Measurements from ENCODE around the gene ATG7.

Gene ATG7

DNA sequence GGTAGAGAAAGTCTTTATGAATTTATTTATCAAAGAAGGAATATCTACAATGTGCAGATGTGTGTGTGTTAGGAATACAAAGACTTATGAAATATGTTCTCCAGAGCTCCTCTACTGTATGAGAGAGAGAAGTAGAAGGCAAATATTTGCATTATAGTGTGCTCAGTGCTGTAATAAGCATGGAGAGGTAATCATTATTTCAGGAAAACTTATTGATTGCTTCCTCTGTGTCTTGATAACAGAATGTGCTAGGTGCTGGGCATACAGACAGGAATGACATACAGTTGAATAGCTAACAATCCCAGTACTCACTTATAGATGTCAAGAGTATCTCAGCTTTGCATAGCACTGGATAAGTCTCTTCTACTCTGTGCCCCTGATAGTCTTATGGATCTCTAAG is 30.2 kb downstream of the ATG7 start:
- no peak overlapping the region for H3K4me3 ChIP-seq (replicated peaks in 1 of 2; ENCODE audit: low read depth in 2 of 2, low read length in 2 of 2)
- TF ChIP-seq, protein P1, sequence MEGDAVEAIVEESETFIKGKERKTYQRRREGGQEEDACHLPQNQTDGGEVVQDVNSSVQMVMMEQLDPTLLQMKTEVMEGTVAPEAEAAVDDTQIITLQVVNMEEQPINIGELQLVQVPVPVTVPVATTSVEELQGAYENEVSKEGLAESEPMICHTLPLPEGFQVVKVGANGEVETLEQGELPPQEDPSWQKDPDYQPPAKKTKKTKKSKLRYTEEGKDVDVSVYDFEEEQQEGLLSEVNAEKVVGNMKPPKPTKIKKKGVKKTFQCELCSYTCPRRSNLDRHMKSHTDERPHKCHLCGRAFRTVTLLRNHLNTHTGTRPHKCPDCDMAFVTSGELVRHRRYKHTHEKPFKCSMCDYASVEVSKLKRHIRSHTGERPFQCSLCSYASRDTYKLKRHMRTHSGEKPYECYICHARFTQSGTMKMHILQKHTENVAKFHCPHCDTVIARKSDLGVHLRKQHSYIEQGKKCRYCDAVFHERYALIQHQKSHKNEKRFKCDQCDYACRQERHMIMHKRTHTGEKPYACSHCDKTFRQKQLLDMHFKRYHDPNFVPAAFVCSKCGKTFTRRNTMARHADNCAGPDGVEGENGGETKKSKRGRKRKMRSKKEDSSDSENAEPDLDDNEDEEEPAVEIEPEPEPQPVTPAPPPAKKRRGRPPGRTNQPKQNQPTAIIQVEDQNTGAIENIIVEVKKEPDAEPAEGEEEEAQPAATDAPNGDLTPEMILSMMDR (IDR thresholded peaks at IDR 0.05; ENCODE audit: low read depth, low read length) = no peak

DNA sequence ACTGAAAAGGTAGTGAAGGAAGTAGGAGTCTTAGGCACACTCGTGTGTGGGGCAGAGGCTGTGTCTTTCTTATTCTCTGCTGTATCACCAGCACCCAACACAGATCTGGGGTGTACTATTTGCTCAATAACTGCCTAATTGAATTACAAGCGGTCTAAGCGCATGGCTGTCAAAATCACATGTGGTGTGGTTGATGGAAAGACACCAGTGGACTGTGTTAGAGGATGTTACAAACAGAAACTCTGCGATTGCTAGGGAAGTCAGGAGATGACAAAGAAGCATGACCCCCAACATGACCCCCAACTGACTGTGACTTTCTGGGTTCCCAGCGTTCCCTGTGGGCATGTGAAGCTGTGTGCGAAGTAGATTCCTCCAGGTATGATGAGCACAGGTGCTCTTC is 32.0 kb downstream of the ATG7 start:
- no peak for DNase-seq (ENCODE audit: low read depth in 2 of 2)
- TF ChIP-seq, protein P1 (IDR thresholded peaks at IDR 0.05; ENCODE audit: low read depth, low read length) = no peak
- H3K4me3 ChIP-seq (replicated peaks in 1 of 2; ENCODE audit: low read depth in 2 of 2, low read length in 2 of 2) = no peak overlapping the region

More for the DNA sequence above, 30.2 kb downstream of the ATG7 start:
- no peak for DNase-seq (ENCODE audit: low read depth in 2 of 2)

DNA sequence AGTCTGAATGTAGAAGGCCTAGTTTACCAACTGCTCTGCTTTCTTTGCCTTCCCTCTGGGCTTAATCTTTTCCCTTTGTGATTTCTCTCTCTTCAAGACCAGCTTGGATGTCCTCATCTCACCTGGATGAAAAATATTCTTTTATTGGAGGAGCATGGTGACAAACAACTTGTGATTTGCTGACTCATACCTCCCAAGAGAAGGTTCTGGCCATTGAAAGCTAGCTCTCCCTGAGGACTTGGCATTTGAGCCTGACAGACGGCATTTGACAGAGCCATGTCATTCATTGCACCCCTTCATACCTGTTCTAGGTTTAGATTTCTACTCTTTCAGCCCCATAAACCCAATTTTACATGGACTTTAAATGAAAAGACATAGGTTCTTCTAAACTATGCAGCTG is 33.3 kb downstream of the ATG7 start:
- no peak overlapping the region for H3K4me3 ChIP-seq (replicated peaks in 1 of 2; ENCODE audit: low read depth in 2 of 2, low read length in 2 of 2)
- DNase-seq (ENCODE audit: low read depth in 2 of 2) = peak in 1 of 2 donors; percentile 44
- TF ChIP-seq, protein P1 (IDR thresholded peaks at IDR 0.05; ENCODE audit: low read depth, low read length) = no peak

DNA sequence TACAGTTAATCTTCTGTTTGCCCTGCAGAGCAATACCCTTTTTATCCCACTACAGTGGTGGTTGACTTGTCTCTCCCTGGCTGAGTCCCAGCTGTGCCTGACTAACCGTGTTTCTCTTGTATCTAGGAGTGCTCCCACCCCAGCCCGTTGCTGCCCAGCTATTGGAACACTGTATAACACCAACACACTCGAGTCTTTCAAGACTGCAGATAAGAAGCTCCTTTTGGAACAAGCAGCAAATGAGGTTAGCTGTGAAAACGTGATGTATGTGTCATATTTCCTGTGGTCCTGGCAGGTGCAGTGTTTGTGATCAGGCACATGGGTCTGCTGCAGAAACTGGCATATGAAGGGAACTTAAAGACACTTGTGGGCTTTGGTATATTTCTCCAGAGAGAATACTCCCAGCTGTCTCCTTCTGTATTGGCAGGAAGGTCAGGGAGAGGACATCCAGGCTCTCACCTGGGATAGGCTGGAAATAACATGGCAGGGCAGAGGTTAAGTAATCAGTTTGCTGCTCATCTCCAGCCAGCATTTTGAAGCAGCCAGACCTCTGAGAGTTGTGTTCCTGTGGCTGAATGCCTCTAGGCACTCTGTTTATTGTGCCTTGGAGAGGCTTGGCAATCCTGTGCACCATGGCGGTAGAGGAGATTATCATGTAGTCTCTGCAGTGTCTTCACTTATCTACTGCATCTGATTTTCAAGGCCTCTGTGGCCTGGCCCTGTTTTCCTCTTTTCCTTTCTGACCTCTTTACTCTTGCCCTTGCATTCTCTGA is 34.8 kb downstream of the ATG7 start:
- DNase-seq (ENCODE audit: low read depth in 2 of 2) = peak; percentile 29 to 61
- no peak overlapping the region for H3K4me3 ChIP-seq (replicated peaks in 1 of 2; ENCODE audit: low read depth in 2 of 2, low read length in 2 of 2)
- TF ChIP-seq, protein P1 (IDR thresholded peaks at IDR 0.05; ENCODE audit: low read depth, low read length) = no peak

DNA sequence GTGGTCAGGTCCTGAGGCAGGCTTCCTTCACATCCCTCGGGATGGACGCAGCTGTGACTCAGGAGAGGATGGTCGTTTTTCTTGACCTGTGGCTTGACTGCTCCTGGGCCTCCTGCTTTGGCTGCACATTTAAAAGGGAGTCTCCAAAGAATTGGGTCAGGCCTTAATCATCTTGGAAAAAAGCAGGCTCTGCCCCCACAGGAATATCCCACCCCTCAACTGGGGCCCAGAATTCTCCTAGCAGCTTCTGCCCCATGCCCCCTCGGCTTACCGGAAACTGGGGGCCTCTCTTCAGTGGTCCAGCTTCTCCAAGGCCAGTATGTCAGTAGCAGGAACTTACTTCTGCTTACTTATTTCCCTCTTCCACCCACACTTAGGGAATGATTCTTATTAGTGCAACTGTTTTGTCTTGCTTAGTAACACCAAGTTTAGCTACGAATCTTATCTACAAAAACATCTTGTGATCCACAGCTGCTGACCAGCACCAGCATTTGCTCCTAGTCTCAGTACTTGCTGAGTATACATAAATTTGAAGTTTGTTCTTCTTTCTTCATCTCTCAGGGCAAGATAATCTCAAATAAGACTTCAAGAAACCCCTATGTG is 35.7 kb downstream of the ATG7 start:
- no peak for DNase-seq (ENCODE audit: low read depth in 2 of 2)
- H3K4me3 ChIP-seq (replicated peaks in 1 of 2; ENCODE audit: low read depth in 2 of 2, low read length in 2 of 2) = no peak overlapping the region
- TF ChIP-seq, protein P1 (IDR thresholded peaks at IDR 0.05; ENCODE audit: low read depth, low read length) = no peak

DNA sequence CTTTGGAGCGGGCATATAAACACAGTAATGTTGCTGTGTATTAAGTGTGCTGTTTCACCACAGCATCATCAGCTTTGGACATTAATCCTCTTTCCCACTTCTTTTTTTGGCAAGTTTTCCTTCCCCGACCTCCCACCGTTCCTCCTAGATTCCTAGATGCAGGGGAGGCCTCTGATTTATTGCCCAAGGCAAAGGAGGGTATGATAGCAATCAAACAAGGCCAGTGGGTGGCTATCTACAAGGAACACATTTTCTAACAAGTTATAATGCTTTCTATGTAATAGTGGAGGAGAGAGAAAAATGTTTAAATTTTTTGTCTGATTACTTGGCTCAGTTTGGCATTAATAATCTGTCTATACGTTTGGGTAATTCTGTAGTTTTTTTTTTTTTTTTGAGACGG is 38.1 kb downstream of the ATG7 start:
- no peak overlapping the region for H3K4me3 ChIP-seq (replicated peaks in 1 of 2; ENCODE audit: low read depth in 2 of 2, low read length in 2 of 2)
- DNase-seq (ENCODE audit: low read depth in 2 of 2) = no peak
- TF ChIP-seq, protein P1 (IDR thresholded peaks at IDR 0.05; ENCODE audit: low read depth, low read length) = no peak
